IPS DF 6.9 (cell line): ENCODE results near the gene PACS2.
"Not testable (repeated sequence)": the region's sequence is repeated elsewhere in the genome, so short reads cannot be mapped to it uniquely, and the experiment has no call there.

Source experiments
- DNase-seq: peaks from one replicate; pipeline ENCODE4 v3.0.0-alpha.2; 2013; ENCODE audit warnings: low read depth, low spot score
- H3K27ac ChIP-seq: one replicate; pipeline ENCODE4 v1.5.1; 2013; ENCODE audit warnings: low read length, control low read depth
- H3K27me3 ChIP-seq: 2 replicates; pipeline ENCODE4 v1.6.1; 2013; ENCODE audit warnings: mild to moderate bottlenecking, low read length; ENCODE audit not compliant: control insufficient read depth, insufficient read depth
- H3K36me3 ChIP-seq: 2 replicates; pipeline ENCODE4 v1.6.1; 2013; ENCODE audit warnings: low read length; ENCODE audit not compliant: control insufficient read depth, insufficient read depth
- H3K4me1 ChIP-seq: 2 replicates; pipeline ENCODE4 v1.6.1; 2013; ENCODE audit warnings: low read length; ENCODE audit not compliant: control insufficient read depth, insufficient read depth
- H3K4me3 ChIP-seq: 2 replicates; pipeline ENCODE4 v1.5.1; 2013; ENCODE audit warnings: mild to moderate bottlenecking, low read length
- H3K9me3 ChIP-seq: 2 replicates; pipeline ENCODE4 v1.6.1; 2013; ENCODE audit warnings: low read length, inconsistent platforms; ENCODE audit not compliant: control insufficient read depth, insufficient read depth
- WGBS: extraction: QIAGEN DNeasy Blood & Tissue Kit; methylation state at CpG from one replicate; pipeline ENCODE4 v1.1.7; 2013; ENCODE audit warnings: mixed read lengths, missing lambda C conversion rate; ENCODE audit not compliant: insufficient read length, insufficient coverage; 5-methylcytosine and 5-hydroxymethylcytosine counted together

Gene PACS2

GRCh38 chr14:105357626-105358025 is 43.1 kb downstream of the PACS2 start:
- Histone ChIP-seq H3K4me1 (peaks cover 3% of the 10 kb centered on the region; the same call in 1 of the 2 replicates), H3K4me3 (no peak overlapping the region), H3K36me3 (no peaks in the 10 kb centered on the region), H3K9me3 (no peaks in the 10 kb centered on the region), H3K27ac (no peak overlapping the region), H3K27me3 (no peaks in the 10 kb centered on the region)
- no peak for DNase-seq
- WGBS: no CpG with 5 or more reads among the region's 17 CpGs

GRCh38 chr14:105358140-105358846 is 43.7 kb downstream of the PACS2 start:
- no peak overlapping the region for H3K27ac ChIP-seq
- H3K4me1 ChIP-seq: peaks cover 3% of the 10 kb centered on the region; the same call in 1 of the 2 replicates
- no peaks in the 10 kb centered on the region for H3K9me3 ChIP-seq
- no CpG with 5 or more reads among the region's 25 CpGs for WGBS
- H3K36me3 ChIP-seq: no peaks in the 10 kb centered on the region
- H3K4me3 ChIP-seq: no peak overlapping the region
- no peaks in the 10 kb centered on the region for H3K27me3 ChIP-seq
- DNase-seq: no peak

- peaks cover 3% of the 10 kb centered on the region; the same call in 1 of the 2 replicates for H3K4me1 ChIP-seq
- H3K36me3 ChIP-seq: no peaks in the 10 kb centered on the region
- H3K9me3 ChIP-seq: no peaks in the 10 kb centered on the region
- no peak overlapping the region for H3K27ac ChIP-seq
- WGBS: no CpG with 5 or more reads among the region's 16 CpGs
- H3K27me3 ChIP-seq: no peaks in the 10 kb centered on the region
- H3K4me3 ChIP-seq: no peak overlapping the region
- DNase-seq: no peak
Measured at GRCh38 chr14:105358943-105359342, 44.4 kb downstream of the PACS2 start.

GRCh38 chr14:105361412-105361811 is 46.9 kb downstream of the PACS2 start:
- not testable (repeated sequence) for H3K27me3 ChIP-seq, H3K4me3 ChIP-seq, H3K36me3 ChIP-seq, H3K4me1 ChIP-seq, H3K9me3 ChIP-seq, DNase-seq, H3K27ac ChIP-seq
- no CpG with 5 or more reads among the region's 10 CpGs for WGBS

- no CpG with 5 or more reads among the region's 58 CpGs for WGBS
- no peaks in the 10 kb centered on the region for H3K9me3 ChIP-seq
- H3K36me3 ChIP-seq: peaks cover 4% of the 10 kb centered on the region; the same call in 1 of the 2 replicates
- no peak overlapping the region for H3K27ac ChIP-seq
- H3K27me3 ChIP-seq: no peaks in the 10 kb centered on the region
- H3K4me3 ChIP-seq: no peak overlapping the region
- no peak for DNase-seq
- no peaks in the 10 kb centered on the region for H3K4me1 ChIP-seq
Measured at GRCh38 chr14:105363847-105364708, 49.5 kb downstream of the PACS2 start.

GRCh38 chr14:105365101-105365500 is 50.6 kb downstream of the PACS2 start:
- Histone ChIP-seq H3K4me1 (no peaks in the 10 kb centered on the region), H3K36me3 (peaks cover 4% of the 10 kb centered on the region; the same call in 1 of the 2 replicates), H3K9me3 (no peaks in the 10 kb centered on the region), H3K27me3 (no peaks in the 10 kb centered on the region), H3K4me3 (no peak overlapping the region), H3K27ac (no peak overlapping the region)
- no CpG with 5 or more reads among the region's 11 CpGs for WGBS
- no peak for DNase-seq

GRCh38 chr14:105365681-105366080 is 51.1 kb downstream of the PACS2 start:
- Histone ChIP-seq H3K27ac (no peak overlapping the region), H3K9me3 (no peaks in the 10 kb centered on the region), H3K36me3 (peaks cover 4% of the 10 kb centered on the region; the same call in 1 of the 2 replicates), H3K4me1 (no peaks in the 10 kb centered on the region), H3K4me3 (no peak overlapping the region), H3K27me3 (no peaks in the 10 kb centered on the region)
- DNase-seq: no peak
- WGBS: no CpG with 5 or more reads among the region's 12 CpGs

GRCh38 chr14:105366386-105367074 is 52.0 kb downstream of the PACS2 start:
- no peaks in the 10 kb centered on the region for H3K27me3 ChIP-seq
- peaks cover 4% of the 10 kb centered on the region; the same call in 1 of the 2 replicates for H3K36me3 ChIP-seq
- DNase-seq: no peak
- H3K4me3 ChIP-seq: no peak overlapping the region
- H3K27ac ChIP-seq: no peak overlapping the region
- H3K9me3 ChIP-seq: no peaks in the 10 kb centered on the region
- WGBS: no CpG with 5 or more reads among the region's 23 CpGs
- no peaks in the 10 kb centered on the region for H3K4me1 ChIP-seq

GRCh38 chr14:105367116-105368031 is 52.8 kb downstream of the PACS2 start:
- H3K4me1 ChIP-seq: no peaks in the 10 kb centered on the region
- DNase-seq: no peak
- no peak overlapping the region for H3K27ac ChIP-seq
- H3K27me3 ChIP-seq: no peaks in the 10 kb centered on the region
- H3K9me3 ChIP-seq: no peaks in the 10 kb centered on the region; the same call in 1 of the 2 replicates
- H3K36me3 ChIP-seq: peaks cover 4% of the 10 kb centered on the region; the same call in 1 of the 2 replicates
- no peak overlapping the region for H3K4me3 ChIP-seq
- no CpG with 5 or more reads among the region's 34 CpGs for WGBS
